ENCODE measurements around the gene DNAJC5. TPM values are rescaled to one million over a fixed set of nuclear protein-coding genes. Genes with fewer than 3 reads are reported as not detected.

Gene DNAJC5
- total RNA-seq, 1 experiment from 2014 or later: 124 TPM

- peak within 1 kb of the TSS; percentile 58 for H3K4me3 ChIP-seq (ENCODE audit: low read depth, low read length)
- H3K4me1 ChIP-seq: peaks cover 31% of the 10 kb centered on the region
- Mint-ChIP-seq H3K4me3 (ENCODE audit: unreplicated experiment) (peak within 1 kb of the TSS; percentile 90), H3K4me1 (ENCODE audit: low read depth, unreplicated experiment) (peaks cover 30% of the 10 kb centered on the region), H3K36me3 (ENCODE audit: insufficient read depth, unreplicated experiment) (peaks cover 71% of the 10 kb centered on the region), H3K27ac (ENCODE audit: unreplicated experiment) (peak within 1 kb of the TSS; percentile 65), H3K27me3 (ENCODE audit: insufficient read depth, unreplicated experiment) (no peaks in the 10 kb centered on the region), H3K9me3 (ENCODE audit: unreplicated experiment) (no peaks in the 10 kb centered on the region)
- peaks cover 11% of the 10 kb centered on the region; the same call in 1 of the 2 replicates for H3K36me3 ChIP-seq (ENCODE audit: control insufficient read depth, insufficient read depth, low read length)
- H3K27me3 ChIP-seq (replicated peaks; ENCODE audit: control insufficient read depth, insufficient read depth, low read length): no peaks in the 10 kb centered on the region
- peak; percentile 99 to 100 for DNase-seq
- POLR2A ChIA-PET: interaction anchor here (0.6 to 2.9 kb wide), 15 partner anchors 23 to 460 kb away, joined by 3 to 26 read pairs (median 4); partner anchors contain the start of genes OPRL1, PPDPF, TCEA2 and TPD52L2
- H3K9me3 ChIP-seq: no peaks in the 10 kb centered on the region
- CTCF ChIA-PET: interaction anchor here (0.5 to 5.2 kb wide), 35 partner anchors 10 to 1184 kb away, joined by 3 to 139 read pairs (median 5); partner anchors contain the start of genes C20orf204, DNAJC5, LKAAEAR1 and OPRL1
- no TSS peak for BruUV-seq (replicated peaks)
- intact Hi-C loops (cut with micrococcal nuclease; ENCODE audit: unreplicated experiment): loop anchor here (1.0 to 2.0 kb wide), 4 partner anchors 43 to 139 kb away; partner anchors contain the start of gene TCEA2
- peak; percentile 99 to 100 for TF ChIP-seq CTCF (IDR thresholded peaks at IDR 0.05; ENCODE audit: insufficient read depth in 1 of 2, low read depth in 1 of 2, low read length in 1 of 2, severe bottlenecking in 1 of 2, unreplicated experiment in 1 of 2)
Observed at GRCh38 chr20:63980806-63981728, 86.1 kb downstream of the DNAJC5 start, which contains the start of gene PRPF6. PRPF6 (plus strand) TSS chr20:63981132; CDS start chr20:63981246, 114 bp downstream.

GRCh38 chr20:63982937-63983336 is 88.0 kb downstream of the DNAJC5 start:
- peaks cover 90% of the 10 kb centered on the region for H3K36me3 Mint-ChIP-seq (ENCODE audit: insufficient read depth, unreplicated experiment)
- Histone ChIP-seq H3K4me3 (ENCODE audit: low read depth, low read length) (no peak overlapping the region), H3K36me3 (ENCODE audit: control insufficient read depth, insufficient read depth, low read length) (peaks cover 12% of the 10 kb centered on the region; the same call in 1 of the 2 replicates), H3K27me3 (replicated peaks; ENCODE audit: control insufficient read depth, insufficient read depth, low read length) (no peaks in the 10 kb centered on the region), H3K9me3 (no peaks in the 10 kb centered on the region), H3K4me1 (peaks cover 25% of the 10 kb centered on the region)
- H3K4me3 Mint-ChIP-seq (ENCODE audit: unreplicated experiment): peak overlapping the region; percentile 8
- no peaks in the 10 kb centered on the region for H3K9me3 Mint-ChIP-seq (ENCODE audit: unreplicated experiment)
- intact Hi-C loops (cut with micrococcal nuclease; ENCODE audit: unreplicated experiment): no loop called here
- no peaks in the 10 kb centered on the region for H3K27me3 Mint-ChIP-seq (ENCODE audit: insufficient read depth, unreplicated experiment)
- no peak overlapping the region for H3K27ac Mint-ChIP-seq (ENCODE audit: unreplicated experiment)
- POLR2A ChIA-PET: interaction anchor here (0.6 to 0.8 kb wide), 3 partner anchors 12 to 381 kb away, joined by 4 read pairs; no protein-coding TSS in a partner anchor
- CTCF ChIA-PET: interaction anchor here (1.2 to 5.2 kb wide), 2 partner anchors 26 to 57 kb away, joined by 3 to 139 read pairs; no protein-coding TSS in a partner anchor
- peaks cover 24% of the 10 kb centered on the region for H3K4me1 Mint-ChIP-seq (ENCODE audit: low read depth, unreplicated experiment)
- no peak for TF ChIP-seq CTCF (IDR thresholded peaks at IDR 0.05; ENCODE audit: insufficient read depth in 1 of 2, low read depth in 1 of 2, low read length in 1 of 2, severe bottlenecking in 1 of 2, unreplicated experiment in 1 of 2)
- no TSS peak for BruUV-seq (replicated peaks)
- no peak for DNase-seq

Small RNA genes within 50 kb of the gene (microRNA-seq; reads per million reads assigned to microRNA genes)
- gene MIR1914: 9.1 reads per million, percentile 47 among the genes with 10 or more reads in this experiment
- not detected for gene MIR647
- gene MIR941-1: not detected
- gene MIR941-2: not detected
- not detected for gene MIR941-3
- gene MIR941-4: not detected
- not detected for gene MIR941-5

Other genes with a start within 250 kb of the DNAJC5 start
- 27.4 and 27.9 TPM in 2 replicates for gene STMN3, start 241.7 kb upstream of the DNAJC5 start, total RNA-seq (2022)
- gene RTEL1, start 236.8 kb upstream of the DNAJC5 start, total RNA-seq (2022): 51.1 and 61.6 TPM in 2 replicates
- not detected in 2 replicates for gene TNFRSF6B, start 198.5 kb upstream of the DNAJC5 start, total RNA-seq (2022)
- gene ARFRP1, start 187.2 kb upstream of the DNAJC5 start, total RNA-seq (2022): 119 and 126 TPM in 2 replicates
- 69.3 and 74.7 TPM in 2 replicates for gene ZGPAT, start 187.1 kb upstream of the DNAJC5 start, total RNA-seq (2022)
- gene LIME1, start 158.5 kb upstream of the DNAJC5 start, total RNA-seq (2022): 18.8 and 23.5 TPM in 2 replicates
- 211 and 234 TPM in 2 replicates for gene SLC2A4RG, start 155.3 kb upstream of the DNAJC5 start, total RNA-seq (2022)
- 9.1 and 9.5 TPM in 2 replicates for gene ZBTB46, start 63.9 kb upstream of the DNAJC5 start, total RNA-seq (2022)
- gene ABHD16B, start 33.6 kb upstream of the DNAJC5 start, total RNA-seq (2022): 0.27 TPM in 1 of 2 replicates, not detected in the other
- gene TPD52L2, start 29.9 kb upstream of the DNAJC5 start, total RNA-seq (2022): 286 and 293 TPM in 2 replicates
- gene UCKL1, start 61.3 kb downstream of the DNAJC5 start, total RNA-seq (2022): 101 and 113 TPM in 2 replicates
- gene ZNF512B, start 74.8 kb downstream of the DNAJC5 start, total RNA-seq (2022): 40.0 and 47.9 TPM in 2 replicates
- 13.4 and 13.6 TPM in 2 replicates for gene SAMD10, start 84.5 kb downstream of the DNAJC5 start, total RNA-seq (2022)
- gene PRPF6, start 86.0 kb downstream of the DNAJC5 start, total RNA-seq (2022): 176 and 181 TPM in 2 replicates
- 3.2 and 3.3 TPM in 2 replicates for gene C20orf204, start 141.1 kb downstream of the DNAJC5 start, total RNA-seq (2022)
- 0.44 and 0.84 TPM in 2 replicates for gene SOX18, start 154.5 kb downstream of the DNAJC5 start, total RNA-seq (2022)
- gene TCEA2, start 168.1 kb downstream of the DNAJC5 start, total RNA-seq (2022): 39.9 and 48.3 TPM in 2 replicates
- 29.3 and 34.3 TPM in 2 replicates for gene RGS19, start 184.4 kb downstream of the DNAJC5 start, total RNA-seq (2022)
- gene OPRL1, start 185.0 kb downstream of the DNAJC5 start, total RNA-seq (2022): 0.51 and 0.59 TPM in 2 replicates
- gene LKAAEAR1, start 189.3 kb downstream of the DNAJC5 start, total RNA-seq (2022): not detected in 2 replicates
- not detected in 2 replicates for gene NPBWR2, start 212.4 kb downstream of the DNAJC5 start, total RNA-seq (2022)